ENCODE results near the gene ACIN1.
A peak's percentile ranks its signal among the peaks of the same experiment; 100 is the strongest.

ACIN1 gene

GRCh38 chr14:23056956-23057756 lies 37.8 kb downstream of the ACIN1 start, which contains the start of gene CDH24:
Gene CDH24, minus strand, starts transcription at chr14:23057520. Its CDS starts 1,787 bp downstream, at chr14:23055733.
- peak; percentile 89 for DNase-seq

DNA sequence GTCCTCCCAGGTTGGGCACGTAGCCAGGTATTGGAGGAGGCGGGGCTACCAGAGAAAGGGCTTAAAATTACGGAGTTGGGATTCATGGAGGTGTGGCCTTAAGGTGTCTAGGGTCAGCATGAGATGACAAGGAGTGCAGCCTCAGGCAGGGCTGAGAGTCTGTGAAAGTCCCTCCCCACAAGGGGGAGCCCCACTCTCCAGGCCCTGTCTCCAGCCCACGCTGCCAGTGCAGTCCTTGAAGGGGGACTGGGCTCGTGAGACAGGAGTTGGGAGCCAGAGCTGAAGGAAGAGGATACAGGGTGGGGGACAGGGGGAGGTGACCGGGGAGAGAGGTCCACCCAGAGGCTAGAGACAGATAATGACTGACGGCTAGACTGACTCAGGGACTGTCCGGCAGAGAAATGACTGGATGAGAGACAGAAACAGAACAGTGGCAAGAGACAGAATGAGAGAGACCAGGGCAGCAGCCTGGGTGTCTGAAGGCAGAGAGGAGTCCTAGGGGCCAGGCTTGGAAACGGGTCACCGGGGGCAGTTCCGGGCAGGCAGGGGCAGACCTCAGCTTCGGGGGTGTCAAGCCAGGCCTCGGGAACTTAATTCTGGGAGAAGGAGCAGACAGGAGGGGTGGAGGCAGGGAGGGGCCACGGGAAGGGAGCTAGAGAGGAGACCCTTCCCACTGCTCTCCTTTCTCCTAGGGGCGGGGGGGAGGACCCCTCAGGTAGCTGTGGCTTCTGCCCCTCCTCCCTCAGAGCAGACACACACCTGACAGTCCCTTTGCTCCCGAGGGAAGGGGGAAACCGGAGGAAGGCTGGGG lies 38.6 kb downstream of the ACIN1 start:
- peak; percentile 62 for DNase-seq

DNA sequence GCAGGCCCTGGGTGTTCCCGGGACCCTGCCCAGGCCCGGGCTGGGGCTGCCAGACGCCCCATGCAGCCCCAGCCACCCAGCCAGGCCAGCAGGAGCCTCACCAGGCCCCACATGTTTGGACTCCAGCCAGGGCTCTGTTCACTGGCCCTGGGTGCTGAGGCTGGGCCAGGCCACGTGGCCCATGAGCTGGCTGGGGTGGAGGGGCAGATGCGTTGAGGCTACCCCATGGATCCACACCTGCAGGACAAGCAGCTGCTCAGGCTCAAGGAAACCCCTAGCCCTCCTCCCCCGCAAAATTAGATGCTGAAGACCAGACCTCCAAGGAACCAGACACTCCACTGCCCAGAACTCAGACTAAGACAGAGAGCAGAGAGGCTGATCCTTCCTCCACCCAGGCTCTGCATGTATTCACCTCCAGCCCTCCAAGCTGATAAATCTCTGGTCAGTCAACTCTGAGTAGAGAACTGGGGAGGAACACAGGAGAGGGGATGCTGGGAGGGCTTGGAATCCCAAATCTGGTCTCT lies 39.3 kb downstream of the ACIN1 start:
- DNase-seq = no peak

DNA sequence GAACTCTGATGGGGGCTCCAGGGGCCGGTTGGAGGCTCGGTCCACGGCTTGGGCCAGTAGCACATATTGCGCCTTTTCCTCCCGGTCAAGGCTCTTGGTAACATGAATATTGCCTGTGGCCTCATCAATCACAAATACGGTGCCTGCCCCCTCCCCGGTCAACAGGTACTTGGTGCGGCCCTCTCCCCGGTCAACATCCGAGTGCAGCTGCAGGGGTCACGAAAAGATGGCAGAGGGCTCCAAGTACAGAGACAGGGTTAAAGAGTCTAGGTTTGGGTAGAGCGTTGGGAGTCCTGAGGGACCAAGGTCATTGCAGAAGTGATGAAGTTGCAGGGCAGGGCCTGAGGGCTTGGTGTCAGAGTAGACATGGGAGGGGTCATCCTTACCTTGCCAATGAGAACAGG lies 39.8 kb downstream of the ACIN1 start:
- no peak for DNase-seq

DNA sequence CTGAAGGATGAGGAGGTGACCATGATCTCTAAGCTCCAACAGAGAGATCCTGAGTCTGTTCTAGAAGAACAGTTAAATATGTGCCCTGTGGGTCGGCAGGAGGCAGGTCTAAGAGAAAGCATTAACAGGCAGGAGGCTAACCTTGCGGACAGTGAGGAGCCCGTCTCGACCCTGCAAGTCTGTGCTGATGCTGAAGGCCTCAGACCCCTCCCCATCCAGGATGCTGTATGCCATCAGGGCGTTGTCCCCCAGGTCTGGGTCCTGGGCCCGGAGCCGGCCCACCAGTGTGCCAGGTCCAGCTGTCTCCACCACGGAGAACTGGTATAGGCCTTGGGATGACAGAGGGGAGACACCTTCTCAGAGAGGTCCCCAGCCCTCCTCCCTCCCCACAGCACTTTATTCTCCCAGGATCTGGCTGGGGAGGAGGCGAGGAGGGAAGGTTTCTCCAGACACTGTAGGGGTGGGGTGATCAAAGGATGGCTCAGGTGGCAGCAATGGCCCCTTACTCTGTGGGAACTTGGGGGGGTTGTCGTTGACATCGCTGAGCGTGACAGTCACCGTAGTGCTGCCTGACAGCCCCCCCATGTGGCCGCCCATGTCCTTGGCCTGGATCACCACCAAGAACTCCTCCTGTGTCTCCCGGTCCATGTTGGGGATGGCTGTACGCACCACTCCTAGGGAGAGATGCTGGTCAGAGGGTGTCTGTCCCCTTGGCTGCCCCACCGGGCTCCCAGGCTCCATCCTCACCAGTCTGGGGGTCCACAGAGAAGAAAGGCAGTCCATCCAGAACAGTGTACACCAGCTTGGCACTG lies 40.7 kb downstream of the ACIN1 start:
- DNase-seq = no peak

DNA sequence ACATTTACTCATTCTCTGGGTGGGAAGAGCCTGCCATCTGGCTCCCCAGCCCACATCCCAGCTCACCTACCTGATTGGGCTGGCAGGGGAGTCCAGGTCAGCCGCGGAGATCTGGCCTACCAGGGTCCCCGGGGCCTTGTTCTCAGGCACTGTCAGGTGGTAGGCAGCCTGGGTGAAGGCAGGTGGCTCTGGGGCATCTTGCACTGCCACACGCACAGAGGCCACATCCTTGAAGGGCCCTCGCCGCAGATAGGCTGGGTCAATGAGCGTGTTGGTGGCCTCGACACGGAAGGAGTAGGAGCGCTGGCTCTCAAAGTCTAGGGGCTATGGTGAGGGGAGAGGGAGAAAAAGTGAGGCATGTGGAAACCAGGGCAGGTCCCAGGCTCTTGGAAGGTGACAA lies 41.5 kb downstream of the ACIN1 start:
- DNase-seq = no peak

GRCh38 chr14:23052671-23053070 lies 42.3 kb downstream of the ACIN1 start:
- DNase-seq = no peak

DNA sequence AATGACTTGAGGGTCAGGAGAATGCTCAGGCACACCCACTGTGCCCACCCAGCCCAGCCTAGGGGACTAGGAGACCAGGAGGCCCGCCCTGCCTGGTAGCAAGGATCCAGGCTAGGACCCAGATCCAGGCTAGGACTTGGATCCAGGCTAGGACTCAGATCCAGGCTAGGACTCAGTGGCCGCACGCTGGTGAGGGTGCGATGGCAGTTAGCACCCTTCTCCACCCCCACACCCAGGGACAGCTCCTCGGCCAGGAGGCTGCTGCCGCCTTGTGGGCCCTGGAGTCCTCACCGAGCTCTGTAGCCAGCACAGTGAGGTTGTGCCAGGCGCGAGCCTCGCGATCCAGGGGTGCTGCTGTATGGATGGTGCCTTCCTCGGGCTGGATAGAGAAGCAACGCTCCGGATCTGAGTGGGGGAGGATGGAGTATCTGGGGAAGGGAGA lies 42.7 kb downstream of the ACIN1 start:
- no peak for DNase-seq

- DNase-seq = no peak
Observed at GRCh38 chr14:23051141-23052057, 43.5 kb downstream of the ACIN1 start.

DNA sequence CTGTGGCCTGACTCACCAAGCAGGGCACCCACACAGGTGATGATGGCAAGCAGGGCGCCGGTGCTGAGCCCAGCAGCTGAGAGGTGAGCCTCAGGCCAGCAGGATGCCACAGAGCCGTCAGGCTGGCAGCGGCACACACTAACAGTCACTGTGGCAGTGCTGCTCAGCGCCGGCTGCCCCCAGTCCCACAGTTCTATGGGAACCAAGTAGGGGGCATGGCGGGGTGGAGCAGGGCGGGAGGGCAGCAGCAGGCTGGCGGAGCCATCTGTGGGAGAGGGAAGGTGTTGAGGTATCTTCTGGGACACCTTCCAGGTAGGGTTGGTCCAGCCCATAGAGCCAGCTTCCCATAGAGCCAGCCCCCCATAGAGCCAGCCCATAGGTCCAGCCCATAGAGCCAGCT lies 45.9 kb downstream of the ACIN1 start:
- no peak for DNase-seq

DNA sequence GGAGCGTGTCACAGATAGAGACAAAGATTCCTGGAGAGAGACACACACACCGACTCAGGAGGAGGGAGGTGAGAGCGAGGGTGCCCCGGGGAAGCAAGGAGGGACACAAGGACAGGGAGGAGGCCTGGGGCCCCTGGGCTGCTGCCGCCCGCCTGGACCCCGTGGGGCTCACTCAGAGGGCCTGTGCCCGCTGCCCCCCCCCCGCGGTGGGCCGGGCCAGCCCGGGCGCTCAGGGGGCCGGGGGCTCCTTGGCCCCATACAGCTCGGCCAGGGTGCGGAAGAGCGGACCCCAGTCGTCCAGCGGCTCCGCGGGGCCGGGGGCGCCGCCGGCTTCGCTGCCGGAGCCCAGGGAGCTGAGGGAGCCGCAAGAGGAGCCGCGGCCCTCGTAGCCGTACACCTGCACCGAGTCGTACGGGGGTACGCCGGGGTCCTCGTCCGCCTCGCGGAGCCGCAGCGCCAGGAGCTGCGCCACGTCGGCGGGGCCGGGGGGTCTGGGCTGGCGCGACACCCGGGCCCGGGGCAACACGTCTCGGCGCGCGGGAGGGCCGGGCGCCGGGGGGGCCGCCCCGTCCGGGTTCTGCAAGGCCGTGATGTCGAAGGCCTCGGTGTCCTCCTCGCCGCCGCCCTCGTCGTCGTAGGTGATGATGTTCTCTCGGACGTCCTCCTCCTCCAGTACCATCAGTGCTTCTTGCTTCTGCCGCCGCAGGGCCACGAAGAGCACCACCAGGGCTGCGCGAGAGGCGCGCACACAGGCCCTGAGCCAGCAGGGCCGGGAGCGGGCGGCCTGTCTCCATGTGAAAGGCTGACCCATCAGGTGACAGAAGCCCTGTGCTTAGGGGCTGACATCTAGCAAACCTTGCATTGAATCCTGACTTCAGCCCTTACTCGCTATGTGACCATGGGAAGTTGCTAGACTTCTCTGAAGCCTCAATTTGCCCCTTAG lies 46.9 kb downstream of the ACIN1 start:
- DNase-seq = no peak

DNA sequence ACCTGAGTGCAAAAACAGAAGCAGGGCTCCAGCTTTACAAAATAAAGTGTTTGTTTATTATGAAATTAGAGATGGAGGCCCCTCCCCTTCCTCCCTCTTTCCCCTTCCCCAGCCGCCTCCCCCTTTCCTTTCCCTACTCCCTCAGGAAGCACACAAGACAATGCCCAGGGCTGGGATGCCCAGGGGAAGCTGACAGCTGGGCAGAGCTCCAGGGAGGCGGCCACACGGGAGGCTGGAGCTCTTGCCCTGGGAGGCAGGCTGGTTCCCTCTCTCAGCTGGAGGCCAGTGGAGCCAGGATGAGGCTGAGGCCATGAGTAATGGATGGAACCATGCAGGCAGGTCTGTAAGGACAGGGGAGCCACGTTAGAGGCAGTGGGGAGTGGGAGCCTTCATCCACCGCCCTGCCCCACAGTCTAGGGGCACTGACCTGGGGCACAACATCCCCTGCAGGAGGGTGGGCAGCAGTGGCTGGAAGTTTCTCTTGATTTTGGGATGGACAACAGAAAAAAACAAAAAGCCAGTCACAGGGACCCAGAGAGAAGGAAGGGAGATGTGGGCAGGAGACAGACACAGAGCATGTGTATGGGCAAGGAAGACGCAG lies 47.8 kb downstream of the ACIN1 start:
- DNase-seq = no peak

- no peak for DNase-seq
Observed at GRCh38 chr14:23045419-23046357, 49.2 kb downstream of the ACIN1 start.

- DNase-seq = no peak
Observed at GRCh38 chr14:23044840-23045239, 50.1 kb downstream of the ACIN1 start.

DNA sequence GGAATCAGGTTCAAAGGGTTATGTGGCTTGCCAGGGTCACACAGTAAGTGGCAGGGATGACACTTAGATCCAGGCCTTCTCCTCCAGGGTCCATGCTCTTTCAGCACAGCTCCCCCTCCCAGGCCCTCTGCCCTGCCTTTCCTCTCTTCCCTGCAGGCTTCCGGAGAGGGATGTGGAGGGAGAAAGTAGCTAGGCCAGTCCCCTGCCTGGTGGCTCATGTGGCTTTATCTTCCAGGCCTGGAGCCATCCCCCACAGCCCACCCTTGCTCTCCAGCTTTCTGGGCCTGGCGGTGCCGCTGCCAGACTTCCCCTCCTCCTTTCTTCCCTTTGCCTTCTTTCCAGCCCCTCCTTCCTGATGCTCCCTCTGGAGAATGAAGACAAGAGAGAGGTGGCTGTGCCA lies 51.2 kb downstream of the ACIN1 start:
- no peak for DNase-seq

GRCh38 chr14:23043145-23043544 lies 51.8 kb downstream of the ACIN1 start:
- no peak for DNase-seq

DNA sequence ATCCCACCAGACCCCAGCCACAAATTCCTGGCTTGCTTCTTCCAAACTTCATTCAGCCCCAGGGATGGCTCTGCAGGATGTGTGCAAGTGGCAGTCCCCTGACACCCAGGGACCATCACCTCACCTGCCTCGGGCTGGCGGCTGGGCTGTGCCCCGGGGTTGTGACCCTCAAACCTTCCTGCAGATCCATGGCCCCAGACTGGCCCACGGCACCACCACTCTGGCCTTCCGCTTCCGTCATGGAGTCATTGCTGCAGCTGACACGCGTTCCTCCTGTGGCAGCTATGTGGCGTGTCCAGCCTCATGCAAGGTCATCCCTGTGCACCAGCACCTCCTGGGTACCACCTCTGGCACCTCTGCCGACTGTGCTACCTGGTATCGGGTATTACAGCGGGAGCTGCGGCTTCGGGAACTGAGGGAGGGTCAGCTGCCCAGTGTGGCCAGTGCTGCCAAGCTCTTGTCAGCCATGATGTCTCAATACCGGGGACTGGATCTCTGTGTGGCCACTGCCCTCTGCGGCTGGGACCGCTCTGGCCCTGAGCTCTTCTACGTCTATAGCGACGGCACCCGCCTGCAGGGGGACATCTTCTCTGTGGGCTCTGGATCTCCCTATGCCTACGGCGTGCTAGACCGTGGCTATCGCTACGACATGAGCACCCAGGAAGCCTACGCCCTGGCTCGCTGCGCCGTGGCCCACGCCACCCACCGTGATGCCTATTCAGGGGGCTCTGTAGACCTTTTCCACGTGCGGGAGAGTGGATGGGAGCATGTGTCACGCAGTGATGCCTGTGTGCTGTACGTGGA lies 52.6 kb downstream of the ACIN1 start, which contains the start of gene PSMB11:
Gene PSMB11, plus strand, starts transcription at position 51 of the 804 bp plus-strand sequence. Its CDS starts 14 bp downstream, at position 65.
- DNase-seq = no peak

GRCh38 chr14:23041729-23042128 lies 53.2 kb downstream of the ACIN1 start:
- no peak for DNase-seq

Data from right hindlimb (tissue), 1 donor.